ENCODE results near the gene RAG2.

RAG2 gene

DNA sequence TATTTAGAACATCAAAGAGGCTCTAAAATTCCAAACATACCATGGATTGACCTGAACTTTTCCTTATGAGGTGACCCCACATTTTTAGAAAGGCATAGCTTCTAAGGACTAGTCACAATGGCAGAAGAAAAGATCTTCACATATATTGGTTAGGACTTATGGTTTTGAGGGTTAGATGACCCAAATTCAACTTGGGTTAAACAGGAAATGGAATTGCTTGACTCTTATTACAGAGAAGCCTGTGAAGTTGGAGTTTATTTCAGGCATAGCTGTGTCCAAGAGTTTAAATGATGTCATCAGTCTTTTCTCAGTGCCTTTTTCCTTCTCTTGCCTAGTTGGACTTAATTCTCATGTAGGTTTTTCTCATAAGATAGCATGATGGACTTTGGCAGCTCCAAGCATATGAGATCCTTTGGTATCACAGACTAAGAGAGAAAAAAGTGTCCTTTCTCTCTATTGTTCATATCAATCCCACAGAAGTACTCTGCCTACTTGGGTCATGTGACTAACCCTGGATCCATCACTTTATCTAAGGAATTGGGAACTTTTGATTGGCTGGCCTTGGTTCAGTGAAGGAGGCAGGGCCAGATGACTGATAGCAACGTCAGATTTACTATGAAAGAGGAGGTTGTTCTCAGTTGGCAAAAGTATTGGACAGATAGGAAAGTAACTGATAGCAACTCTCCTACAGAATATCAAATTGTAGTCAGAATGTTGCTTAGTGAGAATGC lies 47.5 kb downstream of the RAG2 start:
- no peak for DNase-seq (ENCODE audit: low spot score)

Measured in LoVo (cell line).